ENCODE data around the gene CCDC117.
"Not testable (repeated sequence)": the region's sequence is repeated elsewhere in the genome, so short reads cannot be mapped to it uniquely, and the experiment has no call there.

The CCDC117 gene

DNA sequence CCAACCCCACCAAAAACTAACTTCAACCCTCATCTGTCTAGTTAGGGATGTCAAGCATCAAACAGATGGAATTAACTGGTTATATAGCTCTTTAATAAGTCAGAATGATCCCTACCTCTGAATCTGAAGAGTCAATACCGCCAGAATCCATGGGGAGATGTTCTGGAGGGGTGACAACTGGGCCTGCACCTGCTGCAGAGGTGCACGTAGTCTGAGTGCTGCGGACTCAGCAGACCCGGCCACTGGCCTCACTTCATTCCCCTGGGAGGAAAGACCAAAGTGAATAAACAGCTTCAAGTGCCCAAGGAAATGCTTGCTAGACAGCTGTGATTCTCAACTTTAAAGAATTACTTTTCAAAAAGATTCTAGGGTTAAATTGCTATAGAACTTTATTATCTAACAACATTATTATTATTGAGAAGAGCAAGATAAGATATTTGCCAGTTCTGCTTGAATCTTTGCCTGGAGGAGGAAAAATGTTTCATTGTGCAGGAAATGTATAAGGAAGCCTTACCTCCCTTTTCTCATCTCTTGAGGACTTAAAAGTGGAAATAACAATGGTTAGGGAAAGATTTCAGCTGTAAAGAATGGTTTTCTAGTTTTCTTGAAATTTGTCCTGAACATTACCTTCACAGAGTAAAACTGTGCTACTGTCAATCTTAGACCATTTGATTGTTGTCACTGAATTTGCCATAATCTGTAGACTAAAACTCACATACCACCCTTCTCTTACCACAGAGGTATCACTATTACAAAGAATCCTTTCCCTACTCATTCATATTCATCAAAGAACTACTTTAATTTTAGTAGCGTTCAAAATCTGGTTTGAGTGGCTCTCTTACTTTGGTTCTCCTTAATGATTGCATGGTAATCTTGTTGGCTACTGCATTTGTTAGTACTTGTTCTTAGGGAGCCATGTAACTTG lies 23.7 kb downstream of the CCDC117 start:
- TF ChIP-seq TAF1 (IDR thresholded peaks at IDR 0.05; ENCODE audit: borderline replicate concordance, low read depth, low read length) (no peak), POLR2A (IDR thresholded peaks at IDR 0.05; ENCODE audit: low read depth, low read length) (0 out of 2 replicates have a peak, but pooled peaks have one; percentile 24)
- FAIRE-seq (no peak), DNase-seq (ENCODE audit: insufficient read length) (no peak)

GRCh38 chr22:28798810-28799605 lies 26.5 kb downstream of the CCDC117 start:
- DNase-seq (ENCODE audit: insufficient read length) (no peak), FAIRE-seq (peak; percentile 73)
- TF ChIP-seq POLR2A (IDR thresholded peaks at IDR 0.05; ENCODE audit: low read depth, low read length) (peak; percentile 13; the same call in 1 of the 2 replicates), TAF1 (IDR thresholded peaks at IDR 0.05; ENCODE audit: borderline replicate concordance, low read depth, low read length) (no peak), POLR2AphosphoS5 (IDR thresholded peaks at IDR 0.05; ENCODE audit: low read depth, low read length) (peak; percentile 17; the same call in 1 of the 2 replicates)

DNA sequence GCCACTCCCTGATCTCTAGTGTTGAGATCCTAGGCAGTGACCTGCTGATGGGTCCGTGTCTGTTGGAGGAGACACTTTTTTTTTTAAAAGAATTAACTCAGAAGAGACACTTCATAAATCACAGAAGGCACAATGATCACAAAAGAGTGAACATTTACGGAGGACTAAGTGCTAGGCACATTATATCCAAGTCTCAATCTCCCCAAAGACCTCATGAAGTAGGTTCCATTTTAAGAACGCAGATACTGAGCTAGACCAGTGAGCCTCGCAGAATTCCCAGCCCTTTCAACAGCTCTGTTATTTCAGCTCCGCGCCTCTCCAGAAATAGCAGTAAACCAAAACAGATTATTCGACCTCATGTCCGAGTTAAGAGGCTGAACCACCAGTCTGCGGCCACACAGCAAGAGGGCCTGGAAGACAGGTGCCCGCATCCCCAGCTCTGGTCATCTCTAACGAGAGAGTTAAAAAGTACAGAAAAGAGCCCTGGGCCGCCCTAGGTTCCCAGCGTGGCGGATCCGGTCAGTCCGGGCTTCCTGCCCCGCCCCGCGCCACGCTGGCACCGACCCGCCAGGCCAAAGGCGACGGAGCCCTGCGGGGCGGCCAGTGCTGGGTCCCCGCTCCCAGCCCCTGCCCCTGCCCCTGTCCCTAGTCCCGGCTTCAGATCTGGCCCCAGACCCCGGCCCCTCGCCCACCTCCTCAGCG lies 27.3 kb downstream of the CCDC117 start:
- TF ChIP-seq POLR2A (IDR thresholded peaks at IDR 0.05; ENCODE audit: low read depth, low read length): no peak
- 0 out of 2 replicates have a peak, but pooled peaks have one; percentile 38 for TF ChIP-seq POLR2AphosphoS5 (IDR thresholded peaks at IDR 0.05; ENCODE audit: low read depth, low read length)
- TF ChIP-seq TAF1 (IDR thresholded peaks at IDR 0.05; ENCODE audit: borderline replicate concordance, low read depth, low read length): no peak
- DNase-seq (ENCODE audit: insufficient read length) (no peak), FAIRE-seq (no peak)

DNA sequence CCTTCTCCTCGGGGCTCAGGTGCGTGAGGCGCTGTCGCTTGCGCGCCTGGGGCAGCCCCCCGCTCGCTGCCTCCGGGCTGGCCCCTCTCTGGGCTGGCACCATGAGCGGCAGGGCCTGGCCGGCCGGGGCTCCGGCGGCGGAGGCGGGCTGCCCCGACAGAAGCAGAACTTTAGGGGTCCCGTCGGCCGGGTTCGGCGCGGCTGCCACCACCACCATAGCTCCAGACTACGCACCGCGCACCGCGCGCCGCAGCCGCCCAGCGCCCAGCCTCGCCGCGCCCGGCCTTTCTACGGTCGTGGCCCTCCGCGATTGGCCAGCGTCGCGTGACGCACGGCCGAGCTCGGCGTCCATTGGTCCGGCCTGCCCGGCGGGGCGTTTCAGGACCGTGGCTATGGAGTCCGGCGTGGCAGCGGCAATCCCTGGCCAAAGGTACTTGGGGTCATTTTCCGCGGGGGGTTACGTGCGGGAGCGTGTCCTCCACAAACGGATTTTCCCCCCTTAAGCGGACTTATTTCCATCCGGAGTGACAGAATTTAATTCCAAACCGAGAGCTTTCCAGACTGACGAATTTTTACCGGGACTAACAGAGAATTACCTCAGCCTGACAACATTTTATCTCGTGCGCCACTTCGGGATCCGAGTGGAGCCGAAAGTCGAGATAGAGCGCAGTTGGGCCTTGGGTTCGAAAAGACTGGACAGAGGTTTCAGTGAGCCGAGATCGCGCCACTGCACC lies 28.0 kb downstream of the CCDC117 start, which contains the start of gene XBP1:
TSS of gene XBP1 (minus strand) at position 262 of the 734 bp plus-strand sequence.
- TF ChIP-seq POLR2AphosphoS5 (IDR thresholded peaks at IDR 0.05; ENCODE audit: low read depth, low read length) (peak; percentile 86), TAF1 (IDR thresholded peaks at IDR 0.05; ENCODE audit: borderline replicate concordance, low read depth, low read length) (peak; percentile 87), POLR2A (IDR thresholded peaks at IDR 0.05; ENCODE audit: low read depth, low read length) (peak; percentile 94)
- FAIRE-seq (peak; percentile 99), DNase-seq (ENCODE audit: insufficient read length) (peak; percentile 94)

- DNase-seq (ENCODE audit: insufficient read length) (no peak), FAIRE-seq (no peak)
- TF ChIP-seq TAF1 (IDR thresholded peaks at IDR 0.05; ENCODE audit: borderline replicate concordance, low read depth, low read length) (no peak), POLR2A (IDR thresholded peaks at IDR 0.05; ENCODE audit: low read depth, low read length) (no peak), POLR2AphosphoS5 (IDR thresholded peaks at IDR 0.05; ENCODE audit: low read depth, low read length) (no peak)
Observed at GRCh38 chr22:28801845-28802594, 29.5 kb downstream of the CCDC117 start.

DNA sequence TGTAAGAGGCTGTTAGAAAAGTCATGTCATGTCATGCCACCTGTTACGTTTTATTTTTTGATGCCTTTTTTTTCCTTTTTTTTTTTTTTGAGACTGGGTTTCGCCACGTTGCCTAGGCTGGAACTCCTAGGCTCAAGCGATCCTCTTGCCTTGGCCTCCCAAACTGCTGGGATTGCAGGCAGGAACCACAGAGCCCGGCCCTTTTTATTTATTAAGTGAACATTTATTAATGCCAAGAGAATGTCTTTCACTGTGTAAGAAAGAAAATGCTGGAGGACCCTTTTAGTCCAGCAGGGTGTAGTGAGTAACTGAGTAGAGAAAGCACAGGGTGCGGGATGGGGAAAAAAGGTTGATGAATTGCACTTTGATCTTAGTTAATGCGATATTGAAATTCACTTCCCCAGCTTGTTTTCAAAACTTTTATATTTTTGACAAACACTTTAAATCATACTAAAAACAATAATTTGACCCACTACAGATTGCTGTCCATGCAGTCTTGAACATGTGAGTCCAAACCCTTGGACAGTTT lies 30.2 kb downstream of the CCDC117 start:
- FAIRE-seq (no peak), DNase-seq (ENCODE audit: insufficient read length) (no peak)
- TF ChIP-seq POLR2A (IDR thresholded peaks at IDR 0.05; ENCODE audit: low read depth, low read length) (no peak), POLR2AphosphoS5 (IDR thresholded peaks at IDR 0.05; ENCODE audit: low read depth, low read length) (no peak), TAF1 (IDR thresholded peaks at IDR 0.05; ENCODE audit: borderline replicate concordance, low read depth, low read length) (no peak)

DNA sequence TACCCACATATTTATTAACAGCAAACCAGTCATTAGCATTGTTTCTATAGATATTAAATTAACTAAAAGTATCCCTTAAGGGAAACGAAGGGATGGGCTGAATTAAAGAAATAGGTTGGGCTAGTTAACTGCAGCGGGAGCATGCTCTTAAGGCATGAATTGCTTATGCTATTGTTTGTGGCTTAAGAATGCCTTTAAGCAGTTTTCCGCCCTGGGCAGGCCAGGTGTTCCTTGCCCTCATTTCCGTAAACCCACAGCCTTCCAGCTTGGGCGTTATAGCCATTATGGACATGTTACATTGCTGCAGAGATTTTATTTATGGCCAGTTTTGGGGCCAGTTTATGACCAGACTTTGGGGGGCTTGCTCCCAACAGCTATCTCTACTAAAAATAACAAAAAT lies 32.9 kb downstream of the CCDC117 start:
- FAIRE-seq; DNase-seq (ENCODE audit: insufficient read length): not testable (repeated sequence)

DNA sequence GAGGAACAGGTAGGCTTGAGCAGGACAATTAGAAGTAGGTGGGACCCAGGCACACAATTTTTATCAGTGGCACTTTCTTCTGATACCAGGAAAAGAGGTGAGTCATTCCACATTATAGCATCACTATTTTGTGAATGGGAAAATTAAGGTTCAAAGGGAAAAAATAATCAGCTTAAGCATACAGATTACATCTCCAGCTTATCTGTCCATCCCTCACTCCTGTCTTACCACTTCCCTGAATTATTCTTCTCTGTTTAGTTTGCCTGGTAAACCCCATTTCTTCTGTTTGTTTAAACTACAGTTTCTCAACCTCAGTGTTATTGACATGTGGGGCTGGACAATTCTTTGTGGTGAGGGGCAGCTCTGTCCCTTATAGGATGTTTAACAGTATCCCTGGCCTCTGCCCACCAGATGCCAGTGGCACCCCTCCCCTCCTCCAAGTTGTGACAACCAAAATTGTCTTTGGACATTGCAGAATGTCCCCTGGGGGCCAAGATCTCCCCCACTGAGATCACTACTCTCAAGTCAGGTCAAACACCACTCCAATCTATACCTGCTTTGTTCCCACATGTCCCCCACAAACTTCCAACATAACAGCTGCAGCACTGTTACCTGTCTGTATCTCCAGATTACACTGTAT lies 36.3 kb downstream of the CCDC117 start:
- FAIRE-seq (no peak), DNase-seq (ENCODE audit: insufficient read length) (no peak)
- TF ChIP-seq TAF1 (IDR thresholded peaks at IDR 0.05; ENCODE audit: borderline replicate concordance, low read depth, low read length): no peak
- no peak for TF ChIP-seq POLR2AphosphoS5 (IDR thresholded peaks at IDR 0.05; ENCODE audit: low read depth, low read length)
- TF ChIP-seq POLR2A (IDR thresholded peaks at IDR 0.05; ENCODE audit: low read depth, low read length): no peak

DNA sequence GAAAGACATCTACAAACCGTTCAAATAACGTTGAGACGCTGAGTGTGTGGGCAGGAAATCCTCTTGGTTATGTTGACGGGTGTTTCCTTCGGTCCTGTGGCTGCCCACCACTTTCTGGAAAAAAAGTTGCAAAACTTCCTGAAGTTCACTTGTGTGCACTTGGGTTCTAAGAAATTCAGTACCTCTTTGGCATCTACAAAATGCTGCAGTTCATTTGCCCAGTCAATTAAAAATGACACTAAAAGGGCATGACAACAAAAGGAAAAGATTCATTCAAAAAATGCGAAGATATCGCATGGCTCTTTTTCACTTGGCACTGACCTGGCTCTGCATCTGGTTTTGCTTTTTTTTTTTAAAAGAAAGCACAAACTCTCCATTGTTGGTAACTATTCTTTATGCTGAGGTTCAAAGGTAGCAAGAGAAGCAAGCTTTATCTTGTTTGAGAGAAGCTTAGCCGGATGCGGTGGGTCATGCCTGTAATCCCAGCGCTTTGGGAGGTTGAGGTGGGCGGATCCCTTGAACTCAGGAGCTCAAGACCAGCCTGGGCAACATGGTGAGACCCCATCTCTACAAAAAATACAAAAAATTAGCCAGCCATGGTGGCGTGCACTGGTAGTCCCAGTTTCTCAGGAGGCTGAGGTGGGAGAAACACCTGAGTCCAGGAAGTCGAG lies 38.5 kb downstream of the CCDC117 start:
- FAIRE-seq (no peak), DNase-seq (ENCODE audit: insufficient read length) (no peak)
- TF ChIP-seq POLR2A (IDR thresholded peaks at IDR 0.05; ENCODE audit: low read depth, low read length) (no peak), TAF1 (IDR thresholded peaks at IDR 0.05; ENCODE audit: borderline replicate concordance, low read depth, low read length) (no peak), POLR2AphosphoS5 (IDR thresholded peaks at IDR 0.05; ENCODE audit: low read depth, low read length) (no peak)

Data from GM12892 (cell line).